WTC11 (cell line): ENCODE measurements around the gene TFF1. TPM values are rescaled to one million over a fixed set of nuclear protein-coding genes. Genes with fewer than 3 reads are reported as not detected.

Experiments used
- ATAC-seq: fragments of 200-7000 bp; cut with Tn5 transposase; 2 replicates; pipeline ENCODE4 v1.10.0; 2021; ENCODE audit warnings: mild to moderate bottlenecking, moderate library complexity
- CTCF ChIA-PET: fragments of 300-600 bp; sonication (Branson Sonifier 250); formaldehyde crosslinking; loops from one replicate; lab custom pipeline; 2021; ENCODE audit warnings: antibody characterized with exemption; lab: Charles Lee
- POLR2A ChIA-PET: fragments of 350-600 bp; sonication (Branson Sonifier 250); formaldehyde crosslinking; loops from one replicate; lab custom pipeline; 2021; ENCODE audit warnings: antibody characterized with exemption; lab: Charles Lee
- DNase-seq: peaks from one replicate; pipeline ENCODE4 v3.0.0; 2021; ENCODE audit warnings: low spot score
- H3K27ac Mint-ChIP-seq: 2 replicates; pipeline ENCODE4 v1.8.0; 2021; ENCODE audit warnings: mixed read lengths
- H3K27me3 Mint-ChIP-seq: 2 replicates; pipeline ENCODE4 v1.8.0; 2021; ENCODE audit warnings: low read depth, mild to moderate bottlenecking, moderate library complexity, mixed read lengths
- H3K36me3 Mint-ChIP-seq: 2 replicates; pipeline ENCODE4 v1.8.0; 2021; ENCODE audit warnings: mixed read lengths
- H3K4me1 Mint-ChIP-seq: 2 replicates; pipeline ENCODE4 v1.8.0; 2022; ENCODE audit warnings: mixed read lengths
- H3K4me3 Mint-ChIP-seq: 2 replicates; pipeline ENCODE4 v1.8.0; 2021; ENCODE audit warnings: mild to moderate bottlenecking, moderate library complexity, mixed read lengths
- H3K9me3 Mint-ChIP-seq: 2 replicates; pipeline ENCODE4 v1.8.0; 2021; ENCODE audit warnings: mixed read lengths
- AFF4 ChIP-seq: sonication (generic); formaldehyde crosslinking; IDR thresholded peaks from 2 replicates; pipeline ENCODE4 v1.8.1; 2023; ENCODE audit warnings: mild to moderate bottlenecking, missing genetic modification reagents, borderline replicate concordance
- AR ChIP-seq: fragments of 250-450 bp; sonication (Bioruptor Pico); IDR thresholded peaks from 2 replicates; pipeline ENCODE4 v1.9.0; 2021; ENCODE audit warnings: mild to moderate bottlenecking
- ATF1 ChIP-seq: sonication (generic); formaldehyde crosslinking; IDR thresholded peaks from 2 replicates; pipeline ENCODE4 v1.8.1; 2023; ENCODE audit warnings: mild to moderate bottlenecking, moderate library complexity, missing genetic modification reagents
- ATF6 ChIP-seq: sonication (generic); formaldehyde crosslinking; IDR thresholded peaks from 2 replicates; pipeline ENCODE4 v1.8.1; 2023; ENCODE audit warnings: mild to moderate bottlenecking, missing genetic modification reagents
- CBFB ChIP-seq: sonication (generic); formaldehyde crosslinking; IDR thresholded peaks from 2 replicates; pipeline ENCODE4 v1.8.1; 2022; ENCODE audit warnings: mild to moderate bottlenecking, low read depth, missing genetic modification reagents
- CREB1 ChIP-seq: sonication (generic); formaldehyde crosslinking; IDR thresholded peaks from 2 replicates; pipeline ENCODE4 v1.8.0; 2023; ENCODE audit warnings: mild to moderate bottlenecking, missing genetic modification reagents
- CTCF ChIP-seq: fragments of 200-600 bp; IDR thresholded peaks from 2 replicates; pipeline ENCODE4 v1.8.0; 2022; ENCODE audit warnings: antibody characterized with exemption
- E2F5 ChIP-seq: sonication (generic); formaldehyde crosslinking; IDR thresholded peaks from 2 replicates; pipeline ENCODE4 v1.8.1; 2022; ENCODE audit warnings: mild to moderate bottlenecking, moderate library complexity, missing genetic modification reagents
- ELF4 ChIP-seq: sonication (generic); formaldehyde crosslinking; IDR thresholded peaks from 2 replicates; pipeline ENCODE4 v1.8.1; 2022; ENCODE audit warnings: low read depth, mild to moderate bottlenecking, moderate library complexity, missing genetic modification reagents
- ESRRA ChIP-seq: sonication (generic); formaldehyde crosslinking; IDR thresholded peaks from 2 replicates; pipeline ENCODE4 v1.8.1; 2022; ENCODE audit warnings: mild to moderate bottlenecking, missing genetic modification reagents, borderline replicate concordance
- GRHL2 ChIP-seq: fragments of 250-450 bp; sonication (Bioruptor Pico); IDR thresholded peaks from 2 replicates; pipeline ENCODE4 v1.8.0; 2022; ENCODE audit warnings: mild to moderate bottlenecking, moderate library complexity; ENCODE audit not compliant: insufficient replicate concordance, severe bottlenecking
- IRF1 ChIP-seq: sonication (generic); formaldehyde crosslinking; IDR thresholded peaks from 2 replicates; pipeline ENCODE4 v1.8.0; 2023; ENCODE audit warnings: missing genetic modification reagents
- IRF2 ChIP-seq: sonication (generic); formaldehyde crosslinking; IDR thresholded peaks from 2 replicates; pipeline ENCODE4 v1.8.0; 2022; ENCODE audit warnings: low read depth, missing genetic modification reagents, borderline replicate concordance
- MLX ChIP-seq: sonication (generic); formaldehyde crosslinking; IDR thresholded peaks from 2 replicates; pipeline ENCODE4 v1.8.1; 2023; ENCODE audit warnings: mild to moderate bottlenecking, missing genetic modification reagents, moderate library complexity
- NR2C2 ChIP-seq: sonication (generic); formaldehyde crosslinking; IDR thresholded peaks from 2 replicates; pipeline ENCODE4 v1.8.0; 2022; ENCODE audit warnings: mild to moderate bottlenecking, missing genetic modification reagents
- ZNF121 ChIP-seq: sonication (generic); formaldehyde crosslinking; IDR thresholded peaks from 2 replicates; pipeline ENCODE4 v1.8.0; 2023; ENCODE audit warnings: missing genetic modification reagents
- ZNF317 ChIP-seq: sonication (generic); formaldehyde crosslinking; IDR thresholded peaks from 2 replicates; pipeline ENCODE4 v1.8.1; 2023; ENCODE audit warnings: low read depth, mild to moderate bottlenecking, moderate library complexity, missing genetic modification reagents, borderline replicate concordance
- total RNA-seq: library from RNA; stranded (reverse); gene quantifications from 3 replicates; pipeline ENCODE4 v1.2.3, GENCODE V29; 2021
- TF ChIP-seq, protein P1 (sequence below): fragments of 250-450 bp; sonication (Bioruptor Pico); IDR thresholded peaks from 2 replicates; pipeline ENCODE4 v2.1.2; 2022; ENCODE audit warnings: mild to moderate bottlenecking, moderate library complexity

The TFF1 gene
- total RNA-seq, 1 experiment from 2014 or later, result 0.81 TPM

- 0 out of 2 replicates have a peak, but pooled peaks cover 3% of the 10 kb centered on the region for H3K27me3 Mint-ChIP-seq
- DNase-seq (no peak), ATAC-seq (no peak)
- H3K4me1 Mint-ChIP-seq, result no peaks in the 10 kb centered on the region
- no peak within 1 kb of the TSS for H3K27ac Mint-ChIP-seq
- TF ChIP-seq MLX (CRISPR knock-in tag) (no peak), AFF4 (CRISPR knock-in tag) (no peak), NR2C2 (no peak), CREB1 (CRISPR knock-in tag) (no peak), ELF4 (CRISPR knock-in tag) (no peak), ESRRA (CRISPR knock-in tag) (no peak), GRHL2 (CRISPR knock-in tag) (no peak), CBFB (no peak), IRF1 (CRISPR knock-in tag) (no peak), CTCF (no peak), ZNF317 (no peak), E2F5 (CRISPR knock-in tag) (no peak), AR (CRISPR knock-in tag) (no peak), ATF6 (CRISPR knock-in tag) (no peak), IRF2 (CRISPR knock-in tag) (no peak), ATF1 (CRISPR knock-in tag) (no peak), ZNF121 (CRISPR knock-in tag) (no peak)
- TF ChIP-seq, protein P1, sequence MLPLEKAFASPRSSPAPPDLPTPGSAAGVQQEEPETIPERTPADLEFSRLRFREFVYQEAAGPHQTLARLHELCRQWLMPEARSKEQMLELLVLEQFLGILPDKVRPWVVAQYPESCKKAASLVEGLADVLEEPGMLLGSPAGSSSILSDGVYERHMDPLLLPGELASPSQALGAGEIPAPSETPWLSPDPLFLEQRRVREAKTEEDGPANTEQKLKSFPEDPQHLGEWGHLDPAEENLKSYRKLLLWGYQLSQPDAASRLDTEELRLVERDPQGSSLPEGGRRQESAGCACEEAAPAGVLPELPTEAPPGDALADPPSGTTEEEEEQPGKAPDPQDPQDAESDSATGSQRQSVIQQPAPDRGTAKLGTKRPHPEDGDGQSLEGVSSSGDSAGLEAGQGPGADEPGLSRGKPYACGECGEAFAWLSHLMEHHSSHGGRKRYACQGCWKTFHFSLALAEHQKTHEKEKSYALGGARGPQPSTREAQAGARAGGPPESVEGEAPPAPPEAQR (CRISPR knock-in tag), result no peak
- H3K4me3 Mint-ChIP-seq, result no peak within 1 kb of the TSS
- peaks cover 10% of the 10 kb centered on the region for H3K9me3 Mint-ChIP-seq
- POLR2A ChIA-PET, result interaction anchor here (0.7 kb wide), 1 partner anchor 417 kb away, joined by 3 read pairs; no protein-coding TSS in a partner anchor
- CTCF ChIA-PET, result interaction anchor here (0.9 to 1.6 kb wide), 4 partner anchors 13 to 142 kb away, joined by 3 to 7 read pairs (median 4); no protein-coding TSS in a partner anchor
- H3K36me3 Mint-ChIP-seq, result peaks cover 7% of the 10 kb centered on the region
Measured at GRCh38 chr21:42403611-42404231, 37.4 kb upstream of the TFF1 start, which contains the start of gene UBASH3A. TSS of gene UBASH3A (plus strand) at chr21:42403902. CDS start at chr21:42403946, 44 bp downstream.
